Endothelial cell (in vitro differentiated cells): Measurements from ENCODE around the gene VAPA. TPM values are rescaled to one million over a fixed set of nuclear protein-coding genes. Genes with fewer than 3 reads are reported as not detected.

Experiments used
- DNase-seq: peaks from one replicate; pipeline ENCODE4 v3.0.0; 2021; ENCODE audit warnings: low spot score
- H3K27ac Mint-ChIP-seq: one replicate; pipeline ENCODE4 v1.8.0; 2021; ENCODE audit warnings: mixed read lengths, inconsistent platforms; ENCODE audit not compliant: unreplicated experiment
- H3K27me3 Mint-ChIP-seq: one replicate; pipeline ENCODE4 v1.8.0; 2021; ENCODE audit warnings: mild to moderate bottlenecking, moderate library complexity, mixed read lengths, inconsistent platforms; ENCODE audit not compliant: unreplicated experiment
- H3K36me3 Mint-ChIP-seq: one replicate; pipeline ENCODE4 v1.8.0; 2021; ENCODE audit warnings: mild to moderate bottlenecking, low read depth, mixed read lengths, inconsistent platforms; ENCODE audit not compliant: unreplicated experiment
- H3K4me1 Mint-ChIP-seq: one replicate; pipeline ENCODE4 v1.8.0; 2021; ENCODE audit warnings: mild to moderate bottlenecking, mixed read lengths, inconsistent platforms; ENCODE audit not compliant: unreplicated experiment
- H3K4me3 Mint-ChIP-seq: one replicate; pipeline ENCODE4 v1.8.0; 2021; ENCODE audit warnings: mild to moderate bottlenecking, mixed read lengths, inconsistent platforms; ENCODE audit not compliant: unreplicated experiment
- H3K9me3 Mint-ChIP-seq: one replicate; pipeline ENCODE4 v1.8.0; 2021; ENCODE audit warnings: mixed read lengths, inconsistent platforms; ENCODE audit not compliant: unreplicated experiment
- CTCF ChIP-seq: fragments of 200-600 bp; sonication (generic); IDR thresholded peaks from one replicate; pipeline ENCODE4 v1.5.0; 2021; ENCODE audit warnings: antibody characterized with exemption; ENCODE audit not compliant: unreplicated experiment
- total RNA-seq: library from RNA; stranded (reverse); fragmentation: NEBNext Ultra II Directional; extraction: Animal tissue kit (Norgen Biotek cat#: 25700); gene quantifications from one replicate; pipeline ENCODE4 v1.2.1, GENCODE V29; 2021; ENCODE audit not compliant: unreplicated experiment

Gene VAPA
- total RNA-seq, 1 donor from 2014 or later, result 180 TPM

GRCh38 chr18:9914584-9915290 is 921 bp downstream of the VAPA start:
- Mint-ChIP-seq H3K27ac (peak overlapping the region; percentile 95), H3K36me3 (peaks cover 15% of the 10 kb centered on the region), H3K9me3 (no peaks in the 10 kb centered on the region), H3K4me3 (peak overlapping the region; percentile 98), H3K27me3 (peaks cover 9% of the 10 kb centered on the region), H3K4me1 (peaks cover 27% of the 10 kb centered on the region)
- no peak for TF ChIP-seq CTCF
- DNase-seq, result peak; percentile 42

GRCh38 chr18:9915291-9916076 is 1.7 kb downstream of the VAPA start:
- peak overlapping the region; percentile 98 for H3K4me3 Mint-ChIP-seq
- no peaks in the 10 kb centered on the region for H3K9me3 Mint-ChIP-seq
- no peak for TF ChIP-seq CTCF
- H3K27me3 Mint-ChIP-seq, result peaks cover 9% of the 10 kb centered on the region
- peaks cover 27% of the 10 kb centered on the region for H3K4me1 Mint-ChIP-seq
- DNase-seq, result no peak
- peaks cover 15% of the 10 kb centered on the region for H3K36me3 Mint-ChIP-seq
- peak overlapping the region; percentile 95 for H3K27ac Mint-ChIP-seq

GRCh38 chr18:9916077-9916639 is 2.3 kb downstream of the VAPA start:
- Mint-ChIP-seq H3K9me3 (no peaks in the 10 kb centered on the region), H3K4me3 (peak overlapping the region; percentile 98), H3K27me3 (peaks cover 9% of the 10 kb centered on the region), H3K4me1 (peaks cover 27% of the 10 kb centered on the region), H3K36me3 (peaks cover 15% of the 10 kb centered on the region), H3K27ac (peak overlapping the region; percentile 95)
- DNase-seq, result no peak
- TF ChIP-seq CTCF, result no peak

- no peak for DNase-seq
- H3K27me3 Mint-ChIP-seq, result peaks cover 9% of the 10 kb centered on the region
- peaks cover 15% of the 10 kb centered on the region for H3K36me3 Mint-ChIP-seq
- H3K4me3 Mint-ChIP-seq, result peak overlapping the region; percentile 98
- peaks cover 27% of the 10 kb centered on the region for H3K4me1 Mint-ChIP-seq
- peak overlapping the region; percentile 95 for H3K27ac Mint-ChIP-seq
- H3K9me3 Mint-ChIP-seq, result no peaks in the 10 kb centered on the region
- no peak for TF ChIP-seq CTCF
Measured at GRCh38 chr18:9916808-9917207, 3.0 kb downstream of the VAPA start.
